ENCODE measurements around the gene DUSP22.
A peak's percentile ranks its signal among the peaks of the same experiment; 100 is the strongest.
"Not testable (repeated sequence)": the region's sequence is repeated elsewhere in the genome, so short reads cannot be mapped to it uniquely, and the experiment has no call there.

DUSP22 gene

DNA sequence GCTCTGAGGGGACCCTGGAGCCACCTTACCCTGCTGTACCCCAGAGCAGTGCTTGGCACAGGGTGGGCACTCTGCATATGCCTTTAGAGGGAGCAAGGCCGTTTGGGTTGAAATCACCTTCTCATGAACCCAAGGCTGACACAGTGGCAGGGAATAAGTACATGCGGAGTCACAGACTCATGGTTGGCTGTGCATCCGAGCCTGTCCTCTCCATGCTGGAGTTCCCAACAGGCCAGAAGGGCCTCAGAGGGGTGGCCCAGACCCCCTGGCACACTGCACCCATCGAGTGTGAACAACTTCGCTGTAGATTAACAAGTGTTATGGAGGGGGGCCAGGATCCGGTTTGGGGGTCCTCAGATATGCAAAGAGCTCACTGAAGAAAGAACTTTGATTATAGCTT, 78.3 kb downstream of the DUSP22 start:
- no peak for ATAC-seq
- Mint-ChIP-seq H3K27ac (no peak overlapping the region), H3K27me3 (peaks cover 86% of the 10 kb centered on the region)

DNA sequence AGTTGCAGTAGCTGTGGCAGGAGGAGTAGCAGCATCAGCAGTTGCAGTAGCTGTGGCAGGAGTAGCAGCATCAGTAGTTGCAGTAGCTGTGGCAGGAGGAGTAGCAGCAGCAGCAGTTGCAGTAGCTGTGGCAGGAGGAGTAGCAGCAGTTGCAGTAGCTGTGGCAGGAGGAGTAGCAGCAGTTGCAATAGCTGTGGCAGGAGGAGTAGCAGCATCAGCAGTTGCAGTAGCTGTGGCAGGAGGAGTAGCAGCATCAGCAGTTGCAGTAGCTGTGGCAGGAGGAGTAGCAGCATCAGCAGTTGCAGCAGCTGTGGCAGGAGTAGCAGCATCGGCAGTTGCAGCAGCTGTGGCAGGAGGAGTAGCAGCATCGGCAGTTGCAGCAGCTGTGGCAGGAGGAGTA, 79.6 kb downstream of the DUSP22 start:
- not testable (repeated sequence) for H3K27ac Mint-ChIP-seq, ATAC-seq, DNase-seq, H3K4me3 Mint-ChIP-seq
- H3K27me3 Mint-ChIP-seq, result peaks cover 78% of the 10 kb centered on the region
- H3K9me3 Mint-ChIP-seq, result peaks cover 0 to 14% of the 10 kb centered on the region in 2 donors
- peaks cover 17% of the 10 kb centered on the region for H3K4me1 Mint-ChIP-seq

More for the DNA sequence above, 78.3 kb downstream of the DUSP22 start:
- peaks cover 0 to 14% of the 10 kb centered on the region in 2 donors for H3K9me3 Mint-ChIP-seq
- no peak overlapping the region for H3K4me3 Mint-ChIP-seq
- no peak for DNase-seq
- H3K4me1 Mint-ChIP-seq, result peaks cover 9% of the 10 kb centered on the region

DNA sequence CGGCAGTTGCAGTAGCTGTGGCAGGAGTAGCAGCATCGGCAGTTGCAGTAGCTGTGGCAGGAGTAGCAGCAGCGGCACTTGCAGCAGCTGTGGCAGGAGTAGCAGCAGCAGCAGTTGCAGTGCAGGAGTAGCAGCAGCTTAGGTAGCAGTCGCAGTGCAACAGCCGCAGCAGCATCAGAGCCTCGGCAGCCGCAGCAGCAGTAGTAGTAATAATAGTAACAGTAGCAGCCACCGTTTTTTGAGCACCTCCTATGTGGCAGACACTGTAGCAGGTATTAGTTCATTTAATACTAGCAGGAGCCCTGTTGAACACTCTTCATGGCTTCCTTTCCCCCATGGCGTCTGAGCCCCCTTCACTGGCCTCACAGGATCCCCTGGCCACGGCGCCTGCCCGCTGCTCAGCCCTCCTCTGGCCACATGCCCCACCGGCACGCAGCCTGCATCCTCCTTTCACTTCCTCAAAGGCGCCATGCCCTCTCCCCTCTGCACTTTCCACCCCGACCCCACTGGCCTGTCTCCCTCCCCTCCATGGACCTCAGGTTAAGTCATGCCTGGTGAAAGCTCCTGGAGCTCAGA, 80.1 kb downstream of the DUSP22 start:
- Mint-ChIP-seq H3K27ac (no peak overlapping the region), H3K4me3 (peak overlapping the region in 1 of 2 donors; percentile 13), H3K4me1 (peaks cover 23% of the 10 kb centered on the region), H3K9me3 (peaks cover 0 to 14% of the 10 kb centered on the region in 2 donors), H3K27me3 (peaks cover 78% of the 10 kb centered on the region)
- ATAC-seq (no peak), DNase-seq (no peak)

DNA sequence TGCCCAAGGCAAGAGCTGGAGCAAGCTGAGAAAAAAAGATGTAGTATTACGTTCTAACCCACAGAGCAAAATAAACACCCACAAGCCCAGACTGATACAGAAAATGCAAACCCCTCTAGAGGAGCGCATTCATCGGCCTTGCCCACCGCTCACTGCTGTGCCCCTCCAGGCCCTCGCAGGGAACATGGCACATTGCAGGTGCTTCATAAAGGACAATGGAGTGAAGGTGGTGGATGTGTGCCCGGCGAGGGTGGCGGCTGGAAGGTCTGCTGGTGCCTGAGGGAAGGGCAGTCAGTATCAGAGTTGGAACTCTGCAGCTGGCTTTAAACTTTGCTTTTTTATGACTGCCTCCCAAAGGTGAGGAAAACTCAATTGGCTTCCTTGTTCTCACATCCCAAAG, 80.7 kb downstream of the DUSP22 start:
- Mint-ChIP-seq H3K27me3 (peaks cover 78% of the 10 kb centered on the region), H3K4me1 (peaks cover 29% of the 10 kb centered on the region), H3K27ac (no peak overlapping the region), H3K4me3 (peak overlapping the region in 1 of 2 donors; percentile 13), H3K9me3 (peaks cover 0 to 14% of the 10 kb centered on the region in 2 donors)
- ATAC-seq, result no peak
- no peak for DNase-seq

DNA sequence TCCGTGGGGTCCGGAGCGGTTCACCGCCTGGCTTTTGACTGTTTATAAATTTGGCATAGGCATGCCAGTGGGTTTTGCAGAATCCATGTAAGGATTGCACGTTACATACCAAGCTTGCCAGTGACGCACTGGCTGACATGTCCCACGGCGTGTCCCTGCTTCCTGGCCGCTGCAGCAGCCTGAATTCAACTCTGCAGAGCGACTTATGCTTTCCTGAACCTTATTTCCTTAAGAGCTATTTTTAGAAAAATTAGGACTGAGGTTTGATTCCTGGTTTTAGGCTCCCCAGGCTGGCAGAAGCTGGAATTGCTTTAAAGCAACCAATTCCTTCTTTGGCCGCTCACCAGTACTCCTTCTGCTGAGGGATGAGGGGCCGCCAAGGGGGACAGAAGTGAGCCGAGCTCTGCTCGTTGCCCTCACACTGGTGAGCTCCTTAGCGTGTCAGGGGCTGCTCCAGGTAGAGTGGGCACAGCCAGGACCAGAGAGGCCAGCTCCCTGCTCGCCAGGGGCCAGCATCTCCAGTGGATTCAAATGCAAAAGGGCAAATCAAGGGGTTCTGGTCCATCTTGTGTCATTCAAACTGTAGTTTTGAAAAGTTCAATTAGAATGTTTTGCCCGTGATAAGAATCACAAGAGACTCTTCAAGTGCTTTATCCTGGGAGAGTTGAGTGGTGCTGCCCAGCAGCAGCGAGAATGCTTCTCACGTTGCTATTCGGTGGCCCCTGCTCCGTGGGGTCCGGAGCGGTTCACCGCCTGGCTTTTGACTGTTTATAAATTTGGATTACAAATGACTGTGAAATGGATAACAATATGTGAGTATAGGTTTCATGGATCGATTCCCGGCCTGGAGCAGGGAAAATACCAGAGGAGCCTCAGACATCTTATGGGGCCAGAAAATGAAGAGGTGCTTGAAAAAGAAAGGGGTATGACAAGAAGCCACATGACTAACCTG, 81.8 kb downstream of the DUSP22 start:
- no peak for ATAC-seq
- no peak for DNase-seq
- peaks cover 0 to 14% of the 10 kb centered on the region in 2 donors for H3K9me3 Mint-ChIP-seq
- no peak overlapping the region for H3K27ac Mint-ChIP-seq
- peaks cover 38% of the 10 kb centered on the region for H3K4me1 Mint-ChIP-seq
- H3K4me3 Mint-ChIP-seq, result no peak overlapping the region
- peaks cover 85% of the 10 kb centered on the region for H3K27me3 Mint-ChIP-seq

DNA sequence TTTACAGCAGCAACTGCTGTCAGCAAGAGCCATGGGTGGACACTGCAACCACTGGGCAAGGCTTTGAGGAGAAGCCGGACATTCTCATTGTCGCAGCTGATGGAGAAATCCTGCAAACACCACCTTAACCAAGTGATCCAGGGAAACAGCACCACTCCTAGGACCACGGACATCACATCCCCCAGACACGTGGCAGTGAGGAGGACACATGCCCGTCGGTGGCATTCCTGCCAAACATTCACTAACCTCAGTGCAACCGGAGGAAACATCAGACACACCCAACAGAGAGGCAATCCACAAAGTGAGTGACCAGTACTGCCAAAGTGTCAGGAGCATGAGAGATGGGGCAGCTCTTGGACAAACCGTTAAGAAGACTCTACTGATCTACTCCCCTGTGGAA, 82.7 kb downstream of the DUSP22 start:
- Mint-ChIP-seq H3K9me3 (peaks cover 0 to 14% of the 10 kb centered on the region in 2 donors), H3K4me1 (peaks cover 47% of the 10 kb centered on the region), H3K4me3 (no peak overlapping the region), H3K27me3 (peaks cover 85% of the 10 kb centered on the region), H3K27ac (no peak overlapping the region)
- ATAC-seq, result no peak
- DNase-seq, result no peak

DNA sequence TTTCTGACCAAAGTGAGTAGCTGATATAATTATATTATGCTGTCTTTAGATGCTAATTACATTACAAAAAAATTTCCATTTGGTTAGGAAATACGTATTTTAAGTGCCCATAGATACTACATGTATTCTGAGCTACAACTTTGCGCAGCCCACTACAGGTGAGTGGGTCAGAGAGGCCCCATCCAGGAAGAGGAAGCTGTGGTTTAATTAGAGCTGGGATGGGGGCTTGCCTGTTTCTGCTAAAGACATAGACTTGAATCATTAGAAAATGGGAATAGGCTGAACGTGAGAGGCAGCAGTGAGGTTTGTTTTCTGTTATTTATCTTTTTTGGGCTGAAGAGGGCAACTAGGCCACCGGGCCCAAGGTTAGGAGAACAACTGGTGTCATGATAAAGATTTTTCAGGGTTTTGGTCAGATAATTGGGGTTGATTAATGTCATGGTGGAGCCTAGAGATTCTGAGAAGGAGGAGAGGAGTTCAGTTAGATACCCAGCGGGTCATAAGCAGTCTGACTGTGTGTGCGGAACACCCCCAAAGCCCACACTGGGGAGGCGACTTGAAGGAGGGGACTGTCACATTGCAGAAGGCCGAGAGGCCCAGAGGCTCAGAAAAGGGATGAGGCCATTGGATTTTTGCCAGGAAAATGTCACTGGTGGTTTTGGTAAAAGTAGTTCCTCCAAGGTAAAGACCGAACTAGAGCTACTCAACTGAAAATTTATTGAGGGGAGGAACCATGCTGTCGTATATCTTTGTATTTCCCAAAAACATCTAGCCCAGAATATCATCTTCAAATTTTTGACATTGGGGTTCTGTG, 84.7 kb downstream of the DUSP22 start:
- DNase-seq, result no peak
- no peak for ATAC-seq
- Mint-ChIP-seq H3K4me1 (peaks cover 66% of the 10 kb centered on the region), H3K9me3 (peaks cover 0 to 2% of the 10 kb centered on the region in 2 donors), H3K27ac (peak overlapping the region; percentile 44 to 48), H3K27me3 (peaks cover 87% of the 10 kb centered on the region), H3K4me3 (no peak overlapping the region)

DNA sequence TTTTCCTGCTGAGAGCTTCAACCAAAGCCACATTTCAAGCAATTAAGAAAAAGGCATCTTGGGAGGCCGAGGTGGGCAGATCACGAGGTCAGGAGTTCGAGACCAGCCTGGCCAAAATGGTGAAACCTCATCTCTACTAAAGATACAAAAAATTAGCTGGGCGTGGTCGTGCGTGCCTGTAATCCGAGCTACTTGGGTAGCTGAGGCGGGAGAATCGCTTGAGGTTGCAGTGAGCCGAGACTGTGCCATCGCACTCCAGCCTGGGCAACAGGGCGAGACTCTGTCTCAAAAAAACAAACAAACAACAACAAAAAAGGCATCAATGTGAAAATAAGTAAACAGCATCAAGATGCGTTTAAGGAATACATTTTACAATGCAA, 85.3 kb downstream of the DUSP22 start:
- Mint-ChIP-seq H3K27ac (peak overlapping the region in 1 of 2 donors; percentile 65), H3K27me3 (peaks cover 84% of the 10 kb centered on the region), H3K4me1 (peaks cover 65% of the 10 kb centered on the region)
- not testable (repeated sequence) for H3K4me3 Mint-ChIP-seq, DNase-seq, ATAC-seq, H3K9me3 Mint-ChIP-seq

DNA sequence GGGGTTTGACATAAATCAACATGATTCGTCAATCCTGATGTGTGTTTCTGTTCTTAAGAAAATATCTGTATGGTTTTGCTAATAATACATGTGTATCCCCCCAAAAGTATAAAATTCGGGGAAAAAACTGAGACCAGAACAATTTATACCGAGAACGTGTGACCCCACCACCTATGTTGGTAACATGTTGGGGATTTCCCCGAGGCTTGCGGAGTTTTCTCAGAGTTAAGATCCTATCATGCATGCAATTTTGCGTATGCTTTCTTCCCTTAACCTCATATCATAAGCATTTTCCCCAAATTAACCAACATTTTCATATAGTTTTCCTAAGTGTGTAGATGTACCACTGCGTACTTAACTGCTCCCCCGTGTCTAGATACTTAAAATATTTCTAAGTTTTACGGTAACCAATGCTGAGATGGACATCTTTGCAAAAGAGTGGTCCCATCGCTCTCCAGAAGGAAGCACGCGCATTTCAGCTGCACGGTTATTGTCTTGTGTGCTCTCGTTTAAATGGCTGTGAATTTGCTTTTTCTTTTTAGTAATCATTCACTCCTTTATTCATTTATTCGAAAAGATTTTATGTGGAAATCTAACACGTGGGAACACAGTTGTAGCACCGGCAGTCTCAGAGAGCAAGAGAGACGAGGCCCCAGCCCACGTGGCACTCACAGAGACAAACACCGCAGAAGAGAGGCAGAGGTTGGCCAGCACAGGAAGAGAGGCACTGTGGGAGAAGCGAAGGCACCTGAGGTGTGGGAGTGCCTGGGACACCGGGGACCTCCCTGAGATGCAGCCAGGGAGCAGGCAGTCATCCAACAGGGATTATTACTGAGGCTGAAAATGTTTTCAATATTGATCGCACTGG, 86.0 kb downstream of the DUSP22 start:
- ATAC-seq, result no peak
- peaks cover 77% of the 10 kb centered on the region for H3K27me3 Mint-ChIP-seq
- DNase-seq, result no peak
- H3K9me3 Mint-ChIP-seq, result no peaks in the 10 kb centered on the region
- H3K27ac Mint-ChIP-seq, result no peak overlapping the region
- H3K4me1 Mint-ChIP-seq, result peaks cover 60% of the 10 kb centered on the region
- no peak overlapping the region for H3K4me3 Mint-ChIP-seq

DNA sequence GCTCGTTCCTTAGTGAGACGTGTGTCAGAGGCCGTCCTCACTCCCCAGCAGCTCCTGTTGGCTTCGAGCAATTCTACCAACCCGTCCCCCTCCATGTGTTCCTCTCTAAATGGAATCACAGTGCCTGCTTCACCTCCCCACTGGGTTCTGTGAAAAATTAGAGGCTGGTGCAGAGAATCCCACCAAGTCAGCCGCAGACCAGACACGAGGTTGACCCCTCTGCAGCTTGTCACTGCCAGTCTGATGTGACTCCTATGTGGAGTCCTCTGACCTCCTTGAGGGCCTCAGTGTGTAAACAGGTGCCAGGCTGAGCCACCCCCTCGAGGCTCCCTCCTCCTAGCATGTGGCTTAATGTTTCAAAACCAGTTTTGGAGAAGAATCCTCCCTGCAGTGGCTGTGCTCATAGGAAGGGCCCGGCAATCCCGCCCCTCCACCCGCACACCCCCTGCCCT, 86.7 kb downstream of the DUSP22 start:
- Mint-ChIP-seq H3K27me3 (peaks cover 76% of the 10 kb centered on the region), H3K4me1 (peaks cover 65% of the 10 kb centered on the region), H3K9me3 (no peaks in the 10 kb centered on the region), H3K4me3 (no peak overlapping the region), H3K27ac (peak overlapping the region in 1 of 2 donors; percentile 12)
- no peak for DNase-seq
- no peak for ATAC-seq

DNA sequence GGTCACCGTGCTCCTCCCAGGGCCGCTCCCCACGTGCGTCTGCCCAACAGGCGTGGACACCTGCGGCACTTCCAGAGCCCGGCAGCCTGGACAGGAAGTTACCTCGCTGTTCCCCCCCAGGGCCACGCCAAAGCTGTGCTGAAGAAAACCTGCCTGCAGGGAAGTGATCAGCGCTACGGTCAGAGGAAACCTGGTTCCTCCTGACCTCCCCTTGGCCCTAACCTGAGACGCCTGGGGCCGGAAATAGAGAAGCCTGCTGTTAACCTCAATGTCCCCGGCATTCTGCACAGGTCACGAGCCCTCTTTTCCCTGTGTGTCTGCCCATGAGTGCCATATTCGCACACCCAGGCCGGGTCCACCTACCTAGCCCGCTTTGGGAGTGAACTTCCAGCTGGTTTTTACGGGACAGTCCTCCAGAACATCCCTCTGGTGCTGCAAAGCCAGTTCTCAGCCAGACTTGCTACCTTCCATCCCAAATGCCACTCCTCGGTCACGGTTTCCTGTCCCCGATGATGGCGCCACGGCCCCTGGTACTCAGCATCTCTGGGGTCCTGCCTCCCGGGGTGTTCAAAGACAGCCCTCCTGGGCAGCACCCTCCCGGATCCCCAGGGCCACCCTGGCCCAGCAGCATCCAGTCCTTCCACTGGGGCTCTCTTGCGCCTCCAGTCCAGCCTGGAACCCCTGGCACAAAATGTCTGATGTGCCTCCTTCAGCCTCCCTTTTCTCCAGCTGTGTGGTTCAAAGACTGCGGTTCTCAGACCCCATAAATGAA, 87.3 kb downstream of the DUSP22 start:
- no peaks in the 10 kb centered on the region for H3K9me3 Mint-ChIP-seq
- peak; percentile 51 for ATAC-seq
- peaks cover 71% of the 10 kb centered on the region for H3K4me1 Mint-ChIP-seq
- peaks cover 76% of the 10 kb centered on the region for H3K27me3 Mint-ChIP-seq
- DNase-seq, result no peak
- no peak overlapping the region for H3K4me3 Mint-ChIP-seq
- H3K27ac Mint-ChIP-seq, result peak overlapping the region in 1 of 2 donors; percentile 51

DNA sequence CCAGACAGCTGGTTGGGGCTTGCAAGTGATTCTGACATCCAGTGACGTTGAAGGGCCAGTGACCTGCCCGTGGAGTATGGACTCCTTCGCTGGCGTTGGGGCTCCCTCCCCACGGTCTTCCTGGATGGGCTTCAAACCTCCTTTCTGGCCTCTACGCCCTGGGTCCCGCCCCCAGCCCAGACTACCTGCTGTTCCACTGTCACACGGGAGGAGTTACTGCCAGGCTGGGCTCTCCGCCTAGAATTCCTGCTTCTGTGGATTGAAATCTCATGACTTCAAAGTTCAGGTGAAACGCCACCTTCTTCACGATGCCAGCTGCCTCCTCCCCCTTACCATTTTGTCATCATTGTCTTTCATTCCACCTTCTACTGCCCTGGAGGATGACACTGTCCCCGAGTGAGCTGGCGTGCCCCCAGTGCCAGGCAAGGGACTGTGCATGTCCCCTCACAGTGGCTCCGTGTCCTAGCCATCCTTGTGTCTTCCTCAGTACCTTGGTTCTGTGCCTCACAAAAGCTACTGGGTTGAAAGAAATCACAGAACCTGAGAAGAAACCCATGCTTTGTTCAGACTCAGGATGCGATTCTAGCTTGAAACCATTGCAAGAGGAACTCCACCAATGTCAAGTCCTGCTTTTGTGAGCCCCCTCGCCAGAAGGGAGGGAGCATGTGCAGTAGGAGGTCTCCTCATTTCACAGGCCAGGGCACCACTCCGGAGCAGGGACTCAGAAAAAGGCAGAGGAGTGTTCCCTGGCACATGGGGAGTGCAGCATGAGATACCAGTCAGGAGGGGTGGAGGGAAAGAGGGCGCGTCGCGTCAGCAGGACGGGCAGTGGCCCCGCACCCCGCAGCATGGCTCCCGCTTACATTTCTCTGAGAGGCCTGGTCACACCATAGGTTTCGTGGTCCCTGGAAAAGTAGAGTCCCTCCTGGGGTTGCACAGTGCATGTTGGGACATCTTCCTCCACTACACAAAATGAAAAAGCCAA, 88.2 kb downstream of the DUSP22 start:
- Mint-ChIP-seq H3K4me3 (no peak overlapping the region), H3K4me1 (peaks cover 73% of the 10 kb centered on the region)

DNA sequence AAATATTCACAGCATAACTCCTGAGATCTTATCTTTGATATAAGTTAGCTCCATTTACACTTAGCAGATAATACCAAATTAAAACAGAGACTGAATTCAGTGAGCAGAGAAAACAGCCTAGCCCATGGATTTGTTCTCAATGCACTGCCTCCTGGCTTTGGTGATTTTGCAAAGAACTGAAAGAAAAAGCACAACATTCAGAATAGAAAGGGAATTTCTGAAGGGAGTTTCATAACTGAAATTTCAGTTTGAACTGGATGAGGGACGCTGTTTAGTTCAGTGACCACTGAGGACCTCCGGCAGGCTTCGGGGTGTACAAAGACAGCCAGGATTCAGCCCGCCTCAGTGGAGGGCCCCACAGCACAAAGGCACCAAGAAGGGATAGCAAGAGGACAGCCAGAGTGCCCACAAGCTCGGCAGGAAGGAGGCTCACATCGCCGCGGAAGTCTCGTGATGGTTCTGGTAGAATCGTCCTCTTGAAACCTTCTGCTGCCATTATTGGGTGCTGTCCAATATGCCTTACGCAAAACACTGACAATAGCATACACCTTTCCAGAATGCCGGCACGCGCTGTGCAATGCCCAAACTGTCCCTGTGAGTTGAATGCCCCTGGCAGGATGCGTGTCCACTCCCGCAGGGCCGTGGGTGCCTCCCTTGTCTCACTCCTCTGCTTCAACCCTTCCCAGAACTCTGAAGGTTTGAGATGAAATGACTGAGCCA, 89.6 kb downstream of the DUSP22 start:
- no peak for DNase-seq
- peaks cover 79% of the 10 kb centered on the region for H3K27me3 Mint-ChIP-seq
- H3K4me3 Mint-ChIP-seq, result no peak overlapping the region
- H3K9me3 Mint-ChIP-seq, result no peaks in the 10 kb centered on the region
- ATAC-seq, result no peak
- peaks cover 66% of the 10 kb centered on the region for H3K4me1 Mint-ChIP-seq
- H3K27ac Mint-ChIP-seq, result no peak overlapping the region

More for the DNA sequence above, 88.2 kb downstream of the DUSP22 start:
- H3K27ac Mint-ChIP-seq, result no peak overlapping the region
- ATAC-seq (no peak), DNase-seq (no peak)
- no peaks in the 10 kb centered on the region for H3K9me3 Mint-ChIP-seq
- peaks cover 76% of the 10 kb centered on the region for H3K27me3 Mint-ChIP-seq
